Measurements from ENCODE around the gene SPATA1.
"Not testable (repeated sequence)": the region's sequence is repeated elsewhere in the genome, so short reads cannot be mapped to it uniquely, and the experiment has no call there.

The SPATA1 gene, protein sequence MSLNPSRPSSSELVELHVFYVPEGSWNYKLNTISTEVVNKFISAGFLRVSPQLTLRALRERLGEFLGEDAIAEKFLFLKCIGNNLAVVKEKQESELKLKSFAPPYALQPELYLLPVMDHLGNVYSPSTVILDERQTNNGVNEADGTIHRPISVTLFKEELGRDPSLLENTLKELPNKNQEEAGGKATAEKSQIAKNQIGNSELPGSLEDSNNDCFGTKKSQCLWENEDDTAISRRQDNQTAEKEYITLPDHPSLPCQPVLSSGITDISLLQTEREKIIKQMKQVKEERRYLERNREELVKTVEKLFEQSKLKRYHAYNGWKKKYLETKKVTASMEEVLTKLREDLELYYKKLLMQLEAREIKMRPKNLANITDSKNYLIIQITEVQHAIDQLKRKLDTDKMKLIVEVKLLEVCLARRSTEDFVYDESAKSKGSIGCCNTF

DNA sequence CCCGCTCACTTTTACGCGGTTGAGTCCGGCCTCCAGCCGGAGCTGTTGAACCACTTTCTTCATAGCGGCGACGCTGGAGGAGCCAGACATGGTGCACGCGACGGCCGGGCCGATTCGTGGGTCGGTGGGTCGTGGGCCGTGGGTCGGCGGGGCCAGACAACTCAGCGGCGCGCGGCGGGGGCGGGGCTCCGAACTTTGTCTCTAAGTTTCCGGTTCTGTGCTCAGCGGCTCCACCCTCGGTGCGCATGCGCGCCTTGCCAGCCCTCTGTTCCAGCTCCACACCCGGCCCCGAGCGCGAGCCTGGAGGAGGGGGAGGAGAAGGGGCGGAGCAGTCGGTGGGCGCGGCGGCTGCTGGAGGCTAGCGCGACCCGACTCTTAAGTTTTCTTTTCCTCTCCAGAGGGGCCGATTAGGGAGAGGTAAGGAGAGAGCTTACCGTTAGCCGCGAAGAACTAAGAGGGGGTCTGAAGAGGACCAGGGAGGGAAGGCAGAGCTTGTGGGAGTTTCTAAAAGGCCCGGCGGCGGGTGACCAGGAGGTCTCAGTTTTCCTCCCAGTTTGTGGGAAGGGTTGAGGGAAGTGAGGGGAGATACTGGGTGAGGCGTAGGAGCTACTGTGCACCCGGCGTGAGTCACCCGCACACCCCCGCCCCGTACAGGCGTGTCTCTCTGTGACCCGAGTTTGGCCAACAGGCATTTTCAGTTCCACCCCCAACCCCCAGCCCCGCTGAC is at the start of gene SPATA1, which contains the start of gene GNG5:
Gene SPATA1, plus strand, starts transcription at position 385 of the 727 bp plus-strand sequence. CDS start 9,974 bp downstream, outside the sequence.
Gene GNG5, minus strand, starts transcription at position 580 of the 727 bp plus-strand sequence. Its CDS starts 490 bp downstream, at position 90.
- DNase-seq, result peak; percentile 97

DNA sequence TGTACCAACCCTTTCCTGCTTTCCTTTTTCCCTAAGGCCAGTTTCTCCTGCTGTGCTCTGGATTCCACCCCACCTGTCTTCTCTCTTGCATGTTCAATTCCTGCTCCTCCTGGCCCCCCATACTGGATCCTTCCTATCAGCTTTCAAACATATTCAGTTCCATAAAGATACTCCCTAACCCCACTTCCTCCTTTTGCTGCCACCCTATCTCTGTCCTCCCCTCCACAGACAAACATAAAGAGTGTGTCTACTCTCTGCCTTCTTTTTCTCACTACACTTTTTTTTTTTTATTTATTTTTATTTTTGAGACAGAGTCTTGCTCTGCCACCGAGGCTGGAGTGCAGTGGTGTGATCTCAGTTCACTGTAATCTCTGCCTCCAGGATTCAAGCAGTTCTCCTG is 44.1 kb upstream of the SPATA1 start:
- DNase-seq, result no peak

DNA sequence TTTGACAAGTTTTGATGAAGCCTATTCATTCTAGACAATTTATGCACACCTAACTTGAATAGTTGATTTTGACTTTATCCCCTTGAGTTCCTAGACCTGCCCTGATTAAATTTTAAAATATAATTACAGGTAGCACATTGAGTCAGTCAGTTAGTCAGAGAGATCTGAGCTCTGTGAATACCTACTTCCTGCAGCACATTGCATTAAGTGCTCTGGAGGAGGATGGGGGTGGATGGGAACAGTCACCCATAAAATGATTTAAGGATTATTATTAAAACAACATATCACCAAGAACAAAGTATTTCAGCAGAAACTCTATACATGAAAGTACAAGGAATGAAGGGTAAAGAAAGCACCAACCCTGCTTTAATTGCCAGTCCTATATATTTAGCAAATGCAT is 38.9 kb upstream of the SPATA1 start:
- DNase-seq, result no peak

DNA sequence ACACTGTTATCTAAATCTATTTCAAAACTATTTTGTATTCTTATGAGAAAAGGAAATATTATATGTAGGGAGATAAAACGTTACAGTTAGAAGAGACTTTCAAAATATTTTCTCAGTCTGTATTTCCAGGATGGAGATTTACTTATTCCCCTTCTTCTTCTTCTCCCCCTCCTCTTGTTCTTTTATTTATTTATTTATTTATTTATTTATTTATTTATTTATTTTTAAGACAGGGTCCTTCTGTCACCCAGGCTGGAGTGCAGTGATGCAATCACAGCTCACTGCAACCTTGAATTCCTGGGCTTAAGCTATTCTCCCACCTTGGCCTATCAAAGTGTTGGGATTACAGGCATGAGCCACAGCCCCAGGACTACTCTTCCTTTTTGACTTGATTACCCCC is 30.0 kb upstream of the SPATA1 start:
- no peak for DNase-seq

DNA sequence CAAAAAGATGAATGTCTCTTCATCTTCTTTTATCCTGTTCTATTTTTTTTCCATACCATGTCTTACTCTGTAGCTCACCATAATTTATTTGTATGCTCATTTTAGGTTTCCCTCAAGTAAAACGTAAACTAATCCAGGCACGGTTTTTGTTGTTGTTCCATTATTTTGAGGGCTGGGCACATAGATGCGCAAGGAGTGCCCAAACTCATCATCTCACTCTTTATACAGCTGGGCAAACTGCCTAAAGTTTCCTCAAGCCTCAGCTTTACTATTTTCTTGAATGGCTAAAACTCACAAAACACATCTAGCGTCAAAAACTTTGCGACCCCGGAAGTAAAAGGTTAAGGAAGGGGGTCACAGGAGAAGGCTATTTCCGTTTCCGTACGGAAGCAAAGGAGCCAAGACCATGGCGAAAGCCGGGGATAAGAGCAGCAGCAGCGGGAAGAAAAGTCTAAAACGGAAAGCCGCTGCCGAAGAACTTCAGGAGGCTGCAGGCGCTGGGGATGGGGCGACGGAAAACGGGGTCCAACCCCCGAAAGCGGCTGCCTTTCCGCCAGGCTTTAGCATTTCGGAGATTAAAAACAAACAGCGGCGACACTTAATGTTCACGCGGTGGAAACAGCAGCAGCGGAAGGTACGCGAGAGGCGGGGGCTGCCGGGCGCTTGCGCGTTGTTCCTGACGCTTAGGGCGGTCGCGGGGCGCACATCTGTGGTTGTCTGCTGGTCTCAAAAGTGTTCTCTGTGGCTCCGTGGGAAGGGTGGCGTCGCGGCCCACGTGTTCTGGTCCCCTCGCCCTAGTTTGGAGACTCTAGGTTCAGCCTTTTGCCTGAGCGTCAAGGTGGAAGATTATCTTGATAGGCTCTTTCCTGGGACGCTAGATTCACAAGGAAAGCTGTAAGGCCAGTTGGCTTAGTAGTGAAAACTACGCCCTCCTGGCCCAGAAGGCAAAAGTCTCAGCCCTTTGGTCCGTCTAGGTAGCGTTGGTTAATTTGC is 27.0 kb upstream of the SPATA1 start, which contains the start of gene RPF1:
Gene RPF1, plus strand, starts transcription at position 391 of the 993 bp plus-strand sequence. Its CDS starts 16 bp downstream, at position 407.
- DNase-seq, result peak; percentile 76

DNA sequence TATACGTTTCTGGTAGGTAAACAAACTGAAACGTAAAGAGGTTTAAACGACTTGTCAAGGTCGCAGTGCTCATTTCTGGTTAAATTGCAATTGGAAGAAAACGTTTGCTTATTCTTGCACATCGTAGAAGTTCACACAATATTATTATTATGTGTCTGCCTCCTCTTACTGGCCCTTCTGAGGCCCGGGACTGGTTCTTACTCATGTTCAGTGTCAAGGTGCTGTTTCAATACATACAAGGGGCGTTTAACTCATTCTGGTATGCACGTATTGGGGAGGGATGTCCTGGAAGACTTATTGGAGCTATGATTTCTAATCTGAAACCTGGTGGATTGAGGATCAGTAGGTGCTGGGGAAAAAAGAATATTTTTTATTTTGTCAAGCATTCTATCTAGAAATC is 26.2 kb upstream of the SPATA1 start:
- no peak for DNase-seq

DNA sequence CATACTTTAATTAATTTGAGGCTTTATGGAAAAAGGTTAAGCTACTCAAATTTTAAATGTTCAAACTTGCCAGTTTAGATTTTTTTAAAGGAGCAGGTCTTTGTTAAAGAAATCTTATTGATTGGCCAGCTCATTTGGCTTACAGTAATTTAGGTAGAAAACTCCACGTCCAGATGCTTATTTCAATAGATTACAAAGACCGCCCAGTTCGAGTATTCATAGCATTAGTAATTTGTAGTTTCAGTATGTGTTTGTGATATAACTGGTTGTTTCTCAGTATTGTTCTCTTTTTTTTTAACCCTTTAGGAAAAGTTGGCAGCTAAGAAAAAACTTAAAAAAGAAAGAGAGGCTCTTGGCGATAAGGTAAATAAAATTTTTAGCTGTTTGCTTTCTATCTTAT is 25.5 kb upstream of the SPATA1 start:
- DNase-seq, result no peak

DNA sequence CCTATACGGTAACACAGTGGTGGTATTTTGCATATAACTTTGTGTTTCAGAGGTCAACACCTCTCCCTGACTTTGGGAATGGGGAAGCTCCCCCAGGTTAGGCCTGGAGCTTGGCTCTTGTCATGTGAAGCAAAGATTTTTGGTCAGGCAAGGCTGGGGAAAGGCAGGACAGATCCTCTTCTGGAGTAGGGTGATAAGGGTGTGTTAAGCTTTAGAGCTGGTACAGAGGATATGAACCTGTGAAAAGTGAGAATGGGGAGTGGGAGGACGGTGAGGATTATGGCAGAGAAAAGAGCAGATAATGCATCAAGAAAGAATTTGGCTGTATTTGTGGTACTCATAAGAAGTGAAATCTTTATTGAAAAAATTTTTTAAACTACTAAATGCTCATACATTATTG is 24.9 kb upstream of the SPATA1 start:
- DNase-seq, result no peak

DNA sequence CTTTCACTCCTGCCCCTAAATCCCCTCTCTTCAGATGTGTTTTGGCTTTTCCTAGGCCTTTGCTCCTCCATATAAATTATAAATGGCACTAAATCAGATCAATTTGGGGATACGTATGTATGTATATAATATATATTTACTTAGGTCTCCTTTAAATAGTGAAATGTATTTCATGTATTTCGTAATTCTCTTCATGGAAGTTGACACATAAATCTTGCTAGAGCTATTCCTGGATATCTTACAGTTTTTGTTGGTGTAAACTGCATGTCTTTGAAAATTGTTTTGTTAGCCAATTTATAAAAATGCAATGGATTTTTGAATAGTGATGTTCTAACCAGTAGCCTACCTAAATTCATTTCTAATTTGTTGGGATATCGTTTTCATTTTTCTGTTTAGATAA is 18.1 kb upstream of the SPATA1 start:
- DNase-seq, result no peak

DNA sequence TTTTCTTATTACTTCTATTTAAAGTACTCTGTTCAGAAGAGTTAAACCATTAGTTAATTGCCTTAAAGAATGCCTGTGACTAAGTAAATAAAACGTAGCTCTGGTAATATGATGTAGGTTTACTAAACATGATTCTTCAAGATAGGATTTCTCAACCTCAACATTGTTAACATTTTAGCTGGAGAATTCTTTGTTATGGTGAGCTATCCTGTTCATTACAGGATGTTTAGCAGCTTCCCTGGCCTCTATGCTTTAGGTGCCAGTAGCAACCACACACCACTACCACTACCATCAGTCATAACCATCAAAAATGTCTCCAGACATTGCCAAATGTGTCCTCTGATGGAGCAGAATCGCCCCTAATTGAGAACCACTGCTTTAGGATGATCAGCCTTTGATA is 16.4 kb upstream of the SPATA1 start:
- DNase-seq, result no peak

DNA sequence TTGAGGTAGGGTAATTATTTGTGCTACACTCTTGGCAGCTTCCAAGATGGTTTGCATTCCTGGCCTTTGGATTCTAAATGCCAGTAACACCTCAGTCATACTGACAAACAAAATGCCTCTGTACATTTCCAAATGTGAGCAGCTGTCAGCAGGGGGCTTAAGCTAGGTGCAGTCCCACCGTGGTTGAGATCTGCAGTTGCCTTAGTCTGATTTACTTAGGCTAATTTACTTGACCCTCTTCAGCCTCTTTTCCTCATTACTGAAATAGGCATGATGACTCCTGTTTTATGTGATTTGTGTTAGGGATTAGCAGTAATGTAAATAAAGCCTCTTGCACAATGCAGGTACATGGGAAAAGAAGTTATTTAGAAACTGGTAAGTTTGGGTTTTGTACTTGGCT is 13.5 kb upstream of the SPATA1 start:
- DNase-seq, result no peak

DNA sequence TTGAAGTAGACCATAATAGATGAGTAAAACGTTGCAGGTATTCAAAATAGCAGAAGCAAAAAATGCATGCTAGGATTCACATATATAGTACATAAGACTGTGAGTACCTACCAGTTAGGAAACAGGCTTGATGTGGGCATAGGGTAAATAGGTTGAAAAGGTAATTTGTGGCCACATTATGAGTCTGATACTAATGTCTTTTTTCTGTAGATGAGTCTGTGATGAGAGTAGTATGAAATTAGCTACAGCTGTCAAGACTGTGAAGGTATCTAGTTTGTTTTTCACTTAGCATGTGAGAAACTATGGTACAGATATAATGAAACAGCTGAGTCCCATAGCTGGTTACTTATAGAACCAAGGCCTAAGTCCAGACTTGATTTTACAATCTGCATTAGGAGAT is 12.4 kb upstream of the SPATA1 start:
- no peak for DNase-seq

DNA sequence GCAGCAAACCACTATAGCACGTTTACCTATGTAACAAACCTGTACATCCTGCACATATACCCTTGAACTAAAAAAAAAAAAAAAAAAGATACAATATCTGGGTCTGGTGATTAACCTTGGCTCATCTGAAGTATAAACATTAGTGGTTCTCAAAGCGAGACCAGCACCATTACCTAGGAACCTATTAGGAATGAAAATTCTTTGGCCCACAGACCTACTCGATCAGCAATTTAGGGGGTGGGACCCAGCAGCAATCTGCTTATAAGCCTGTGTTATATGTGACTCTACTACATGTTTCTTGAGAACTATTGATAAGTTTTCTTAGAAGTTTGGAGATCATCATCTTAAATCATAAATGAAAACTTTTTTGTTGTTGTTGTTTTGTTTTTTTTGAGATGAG is 9.7 kb upstream of the SPATA1 start:
- no peak for DNase-seq

DNA sequence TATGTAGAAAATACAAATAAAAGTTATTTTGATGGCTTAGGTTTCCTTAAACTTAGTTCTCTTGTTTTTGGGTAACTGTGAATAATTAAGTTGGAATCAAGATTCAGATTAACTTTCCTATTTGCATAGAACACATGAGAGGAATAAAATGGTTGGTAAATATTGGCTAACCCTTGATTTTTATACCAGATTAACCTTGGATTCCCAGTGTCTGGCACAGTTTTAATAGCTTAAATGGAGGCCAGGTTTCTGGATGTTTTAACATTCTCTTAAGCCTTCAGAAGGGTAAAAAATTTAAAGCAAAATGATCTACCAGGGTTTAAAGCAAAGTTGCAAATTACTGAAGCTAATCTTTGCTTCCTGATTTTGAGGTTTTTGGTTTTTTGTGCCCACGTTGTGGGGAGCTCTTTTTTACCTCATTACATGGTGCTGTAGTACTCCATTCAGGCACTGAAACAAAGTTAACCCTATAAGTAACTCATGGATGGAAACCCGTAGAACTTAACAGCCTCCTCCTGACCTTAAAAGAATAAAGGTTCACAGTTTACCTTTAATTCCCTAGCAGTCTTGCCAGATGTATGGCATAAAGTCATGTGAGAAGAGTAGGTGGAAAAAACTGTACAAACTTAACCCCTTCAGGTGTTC is 8.4 kb upstream of the SPATA1 start:
- no peak for DNase-seq

DNA sequence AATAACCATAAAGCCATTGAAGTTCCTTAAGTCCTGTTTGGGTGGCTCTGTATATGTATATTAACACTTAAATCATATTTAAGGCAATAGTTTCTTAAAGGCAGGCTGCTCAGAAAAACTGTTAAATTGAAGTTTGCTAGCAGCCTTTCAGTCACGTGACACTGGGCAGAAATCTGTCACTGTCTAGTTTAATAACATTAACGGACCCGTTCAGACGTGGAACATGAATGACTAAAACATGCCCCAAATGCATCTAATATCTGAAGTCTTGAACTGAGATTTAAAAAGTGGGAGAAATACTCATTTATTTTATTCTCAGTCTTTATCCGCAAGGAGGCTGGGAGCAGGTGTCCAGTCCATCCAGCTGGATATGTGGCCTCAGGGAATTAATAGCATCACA is 3.3 kb upstream of the SPATA1 start:
- DNase-seq, result no peak

DNA sequence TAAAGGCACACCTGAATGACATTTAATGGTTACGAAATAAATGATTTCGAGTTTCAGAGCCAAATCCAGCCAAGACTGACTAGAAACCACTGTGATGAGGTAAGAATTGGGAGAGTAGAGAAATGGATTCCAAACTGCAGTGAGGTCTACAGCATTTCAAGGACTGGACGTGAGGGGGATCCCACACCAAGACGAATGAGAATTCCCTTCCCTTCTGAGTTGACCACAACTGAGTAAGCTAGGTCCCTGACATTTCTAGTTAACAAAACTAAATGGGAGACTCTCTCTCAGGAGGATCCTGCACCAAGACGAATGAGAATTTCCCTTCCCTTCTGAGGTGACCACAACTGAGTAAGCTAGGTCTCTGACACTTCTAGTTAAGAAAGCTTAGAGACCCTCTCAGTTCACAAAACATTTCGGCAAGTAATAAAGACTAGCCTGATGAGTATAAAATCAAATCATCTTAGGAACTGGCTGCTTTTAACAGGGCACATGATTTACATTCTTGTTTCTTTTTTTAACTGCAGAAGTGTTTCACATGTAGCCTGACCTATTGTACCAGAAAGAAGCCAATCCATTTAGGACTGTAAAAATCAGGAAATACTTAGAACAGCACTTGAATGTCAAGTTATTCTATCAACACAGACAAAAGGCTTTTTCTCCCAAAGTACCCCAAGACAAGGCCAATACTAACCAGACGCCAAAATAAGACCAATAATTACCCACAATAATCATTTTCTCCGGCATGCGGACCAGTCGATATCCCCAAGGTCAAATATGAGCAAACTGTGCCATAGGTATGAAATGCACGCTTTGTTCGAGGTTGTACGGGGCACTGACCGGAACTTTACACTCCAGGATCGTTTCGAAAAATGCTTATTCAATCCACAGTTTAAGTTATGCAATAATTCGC is 1.4 kb upstream of the SPATA1 start:
- no peak for DNase-seq

DNA sequence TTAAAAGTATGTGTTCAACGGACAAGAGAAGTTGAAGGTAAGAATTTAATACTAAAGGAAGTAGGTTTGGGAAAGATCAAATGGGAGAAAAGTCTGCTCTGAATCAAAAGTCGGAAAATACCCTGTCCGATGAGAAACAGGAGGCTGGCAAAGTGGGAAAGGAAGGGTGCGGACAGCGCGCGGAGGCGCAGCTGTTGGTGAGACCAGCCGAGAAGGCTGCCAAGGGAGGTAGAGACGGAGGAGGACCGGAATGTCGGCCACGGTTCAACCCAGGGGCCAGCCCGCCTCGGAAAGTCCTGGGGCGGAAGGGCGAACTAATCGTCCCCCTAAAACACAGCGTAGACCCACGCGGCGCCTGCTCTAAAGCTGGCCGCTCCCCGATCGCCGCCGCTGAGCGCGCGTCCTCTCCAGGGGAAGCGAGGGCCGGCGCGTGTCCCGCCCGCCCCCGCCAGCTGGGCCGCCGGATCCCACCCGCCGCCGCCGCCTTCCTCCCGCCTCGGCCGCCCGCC is 639 bp upstream of the SPATA1 start:
- peak; percentile 45 for DNase-seq

DNA sequence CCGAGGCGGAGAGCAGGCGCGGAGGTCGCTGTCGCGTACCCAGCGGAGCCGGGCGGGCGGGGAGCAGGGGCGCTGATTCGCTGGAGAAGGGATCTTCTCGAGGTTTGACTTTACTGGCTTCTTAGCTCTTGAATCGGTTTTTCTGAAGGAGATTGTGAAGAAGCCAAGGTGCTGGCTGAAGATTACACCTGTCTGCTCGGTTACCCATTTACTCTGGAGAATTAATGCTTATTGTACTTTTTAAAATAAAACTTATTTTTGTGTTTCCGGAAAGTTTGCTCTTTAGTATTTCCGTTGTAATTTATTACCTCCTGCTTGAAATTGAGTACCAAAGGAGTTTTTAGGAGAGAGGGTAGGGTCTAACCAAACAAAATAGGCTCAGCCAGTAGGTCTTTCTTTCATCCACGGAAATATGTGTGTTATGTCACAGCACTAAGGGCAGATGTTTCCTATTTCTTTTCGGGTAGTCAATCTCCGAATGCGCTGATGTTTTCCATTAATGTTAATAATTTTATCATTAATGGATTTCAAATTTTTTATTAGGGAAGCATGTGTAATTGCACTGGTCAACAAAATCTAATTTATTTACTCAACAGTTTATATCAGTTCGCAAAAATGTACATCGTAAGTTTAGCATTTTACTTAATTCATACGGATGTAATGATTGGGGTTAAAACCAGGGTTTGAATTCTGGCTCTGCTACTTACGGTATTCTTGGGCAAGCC is 705 bp downstream of the SPATA1 start:
- DNase-seq, result no peak

DNA sequence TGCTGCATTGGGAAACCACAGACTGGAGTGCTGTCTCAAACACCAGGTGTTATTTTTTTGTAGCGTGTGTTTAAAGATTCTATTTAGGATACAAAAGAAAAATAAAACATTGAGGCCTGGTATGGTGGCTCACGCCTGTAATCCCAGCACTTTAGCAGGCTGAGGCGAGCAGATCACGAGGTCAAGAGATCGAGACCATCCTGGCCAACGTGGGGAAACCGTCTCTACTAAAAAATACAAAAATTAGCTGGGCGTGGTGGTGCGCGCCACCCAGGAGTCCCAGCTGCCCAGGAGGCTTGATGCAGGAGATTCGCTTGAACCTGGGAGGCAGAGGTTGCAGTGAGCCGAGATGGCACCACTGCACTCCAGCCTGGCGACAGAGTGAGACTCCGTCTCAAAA is 1.7 kb downstream of the SPATA1 start:
- DNase-seq, result not testable (repeated sequence)

DNA sequence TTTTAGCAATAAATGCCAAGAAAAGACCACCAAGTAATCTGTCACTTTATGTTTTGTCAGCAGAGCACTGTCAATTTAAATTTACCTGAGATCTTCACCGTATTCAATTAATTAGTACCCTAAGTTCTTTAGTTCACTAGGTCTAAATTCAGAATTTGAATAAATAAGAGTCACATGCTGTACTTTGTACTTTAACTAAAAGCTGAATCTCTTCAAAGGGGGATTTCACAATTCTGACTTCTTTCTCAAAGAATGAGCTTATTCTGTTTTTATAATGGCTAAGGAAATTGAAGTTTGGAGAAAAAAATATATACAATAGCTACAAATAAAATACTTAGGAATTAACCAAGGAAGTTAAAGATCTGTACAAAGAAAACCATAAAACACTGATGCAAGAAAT is 2.3 kb downstream of the SPATA1 start:
- no peak for DNase-seq
